Stimulated activated CD4-positive, alpha-beta T cell treated with anti-CD3 and anti-CD28 coated beads, Interleukin-1b, Interleukin-23, amount 100 ng/mL, for 24 hours (primary cell): ENCODE data around the gene NCS1.
A peak's percentile ranks its signal among the peaks of the same experiment; 100 is the strongest.
"Not testable (repeated sequence)": the region's sequence is repeated elsewhere in the genome, so short reads cannot be mapped to it uniquely, and the experiment has no call there.

Experiments
- DNase-seq, 4 experiments: peaks; one replicate each; pipeline ENCODE4 v3.0.0-alpha.2; 2020; ENCODE audit warnings: low read depth in 4 of 4, low spot score in 1 of 4

The NCS1 gene

GRCh38 chr9:130235558-130236435 lies 63.6 kb downstream of the NCS1 start:
- peak; percentile 24 to 57 (median 46) for DNase-seq

GRCh38 chr9:130236436-130236985 lies 64.3 kb downstream of the NCS1 start:
- no peak for DNase-seq

- no peak for DNase-seq
Measured at GRCh38 chr9:130237076-130237475, 64.9 kb downstream of the NCS1 start.

GRCh38 chr9:130237763-130238524 lies 65.7 kb downstream of the NCS1 start:
- DNase-seq = no peak

GRCh38 chr9:130239363-130239695 lies 67.1 kb downstream of the NCS1 start:
- no peak for DNase-seq

- peak in 3 of 4 experiments; percentile 24 to 50 (median 37) for DNase-seq
Measured at GRCh38 chr9:130239741-130240241, 67.6 kb downstream of the NCS1 start.

GRCh38 chr9:130240410-130241197 lies 68.4 kb downstream of the NCS1 start:
- DNase-seq = no peak

- DNase-seq = no peak
Measured at GRCh38 chr9:130241198-130241535, 69.0 kb downstream of the NCS1 start.

- no peak for DNase-seq
Measured at GRCh38 chr9:130242270-130243014, 70.2 kb downstream of the NCS1 start.

GRCh38 chr9:130243015-130243881 lies 71.0 kb downstream of the NCS1 start:
- DNase-seq = peak; percentile 59 to 82 (median 71)

GRCh38 chr9:130243882-130244170 lies 71.6 kb downstream of the NCS1 start:
- no peak for DNase-seq

GRCh38 chr9:130244548-130245165 lies 72.5 kb downstream of the NCS1 start:
- DNase-seq = no peak

GRCh38 chr9:130245474-130245873 lies 73.3 kb downstream of the NCS1 start:
- DNase-seq = no peak

GRCh38 chr9:130246126-130246525 lies 73.9 kb downstream of the NCS1 start:
- DNase-seq = no peak

- no peak for DNase-seq
Measured at GRCh38 chr9:130254747-130255630, 82.8 kb downstream of the NCS1 start.

GRCh38 chr9:130255631-130256134 lies 83.5 kb downstream of the NCS1 start:
- no peak for DNase-seq

GRCh38 chr9:130256644-130257043 lies 84.4 kb downstream of the NCS1 start:
- DNase-seq = no peak

- not testable (repeated sequence) for DNase-seq
Measured at GRCh38 chr9:130258137-130258536, 85.9 kb downstream of the NCS1 start.
